Left renal pelvis (tissue), 4 donors: ENCODE data around the gene CLINT1. TPM values are rescaled to one million over a fixed set of nuclear protein-coding genes. Genes with fewer than 3 reads are reported as not detected.

ENCODE experiments used
- DNase-seq, 4 donors: peaks; one replicate each; pipeline ENCODE4 v3.0.0-alpha.2; 2013; ENCODE audit warnings: low read depth in 4 of 4, low spot score in 3 of 4
- polyA plus RNA-seq, 4 donors: library from polyadenylated mRNA; unstranded; fragments of 120-200 nt; gene quantifications; one replicate each; pipeline ENCODE4 v1.2.1, GENCODE V29; 2013; ENCODE audit not compliant: insufficient read length in 4 of 4

Gene CLINT1
- polyA plus RNA-seq, 4 donors, result 73.2 to 138 (median 132) TPM

- DNase-seq, result no peak
Measured at GRCh38 chr5:157821822-157822622, 36.9 kb downstream of the CLINT1 start.

- no peak for DNase-seq
Measured at GRCh38 chr5:157821405-157821804, 37.5 kb downstream of the CLINT1 start.

DNA sequence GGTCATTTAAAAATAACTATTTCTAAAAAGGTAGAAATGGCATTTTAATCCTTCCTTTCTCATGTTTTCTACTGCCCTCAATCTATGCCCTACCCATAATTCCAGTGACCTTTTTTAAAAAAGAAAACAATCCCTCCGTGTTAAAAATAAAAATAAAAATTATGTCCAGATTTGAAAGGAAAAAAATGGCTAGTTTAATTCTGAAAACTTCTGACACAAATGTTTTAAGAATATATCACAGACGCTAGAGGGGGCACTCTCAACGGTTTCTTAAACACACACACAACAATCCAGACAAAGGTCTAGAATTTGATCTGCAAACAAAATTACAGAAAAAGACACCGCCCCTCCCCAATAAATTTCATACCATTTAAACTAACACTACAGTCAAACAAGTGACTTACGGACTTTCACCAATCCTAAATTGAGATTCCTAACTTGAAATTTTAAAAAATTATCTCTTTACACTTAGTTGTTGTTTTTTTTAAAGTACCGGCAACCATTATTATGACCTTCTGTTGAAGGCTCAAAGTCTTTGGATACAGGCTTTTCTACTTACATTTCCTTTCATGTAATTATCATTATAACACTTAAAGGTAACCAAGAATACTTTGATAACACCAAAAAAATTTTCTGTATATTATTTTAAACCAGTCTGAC, 38.2 kb downstream of the CLINT1 start:
- peak in 1 of 4 donors; percentile 45 for DNase-seq

- no peak for DNase-seq
Measured at GRCh38 chr5:157819502-157820115, 39.3 kb downstream of the CLINT1 start.

GRCh38 chr5:157818368-157818767, 40.6 kb downstream of the CLINT1 start:
- no peak for DNase-seq

DNA sequence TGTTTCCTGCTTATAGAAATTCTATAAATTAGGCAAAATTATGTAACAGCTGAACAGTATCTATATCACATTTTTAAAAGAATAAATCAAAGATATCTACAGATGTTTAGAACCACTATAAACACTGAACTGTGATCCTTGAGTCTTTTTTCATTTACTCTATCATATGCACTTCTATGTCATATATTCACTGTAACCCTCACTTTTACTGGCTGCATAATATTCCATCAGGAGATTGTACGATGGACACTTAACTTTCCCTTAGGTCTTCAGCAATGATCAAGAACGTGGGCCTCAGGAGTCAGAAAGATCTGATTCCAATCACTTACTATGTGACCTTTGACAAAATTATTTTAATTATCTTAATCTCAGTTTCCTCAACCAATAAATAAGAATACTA, 41.0 kb downstream of the CLINT1 start:
- DNase-seq, result no peak

DNA sequence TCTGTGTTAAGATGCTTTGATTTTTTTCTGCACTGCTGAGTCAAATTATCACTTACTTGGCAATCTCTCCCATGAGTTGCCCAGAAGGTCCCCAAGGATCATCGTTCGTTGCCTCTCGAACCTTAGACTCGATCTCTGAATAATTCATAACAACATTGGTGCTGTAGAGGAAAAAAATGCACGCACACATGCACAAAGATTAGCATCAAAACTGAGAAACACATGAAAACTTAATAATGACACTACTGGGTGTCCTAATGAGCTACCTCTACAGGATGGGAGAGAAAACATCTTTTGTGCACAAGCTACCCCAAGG, 41.6 kb downstream of the CLINT1 start:
- DNase-seq, result no peak

DNA sequence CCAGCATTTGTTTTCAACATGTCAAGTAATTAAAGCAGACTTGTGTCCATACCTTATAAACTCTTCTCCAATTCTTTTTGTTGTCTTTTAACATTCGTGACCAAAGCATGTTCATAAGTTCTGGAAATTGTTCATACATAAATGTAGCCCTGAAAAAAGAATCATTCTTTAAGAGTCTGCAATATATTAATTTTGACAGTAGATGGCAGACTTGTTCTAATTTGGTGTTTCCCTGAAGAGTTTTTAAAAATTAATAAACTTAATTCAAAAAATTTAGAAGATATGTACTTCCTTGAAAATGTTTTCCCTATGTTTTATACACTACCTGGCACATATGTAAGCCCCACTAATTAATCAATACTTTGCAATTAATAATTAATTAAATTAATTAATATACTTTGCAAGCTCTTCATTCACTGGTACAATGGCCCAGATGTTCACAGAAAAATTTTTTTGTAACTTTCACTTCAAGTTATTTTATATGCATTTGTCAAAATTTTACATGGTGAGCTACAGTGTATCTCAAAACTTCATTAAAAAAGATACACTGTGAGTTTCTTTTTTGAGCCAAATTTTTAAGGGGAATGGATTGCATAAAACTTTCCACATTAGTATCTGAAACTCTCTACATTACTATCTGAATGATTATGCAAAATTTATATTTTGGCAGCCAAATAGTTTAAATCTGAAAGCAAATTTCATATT, 42.1 kb downstream of the CLINT1 start:
- no peak for DNase-seq

GRCh38 chr5:157812086-157812485, 46.9 kb downstream of the CLINT1 start:
- no peak for DNase-seq

DNA sequence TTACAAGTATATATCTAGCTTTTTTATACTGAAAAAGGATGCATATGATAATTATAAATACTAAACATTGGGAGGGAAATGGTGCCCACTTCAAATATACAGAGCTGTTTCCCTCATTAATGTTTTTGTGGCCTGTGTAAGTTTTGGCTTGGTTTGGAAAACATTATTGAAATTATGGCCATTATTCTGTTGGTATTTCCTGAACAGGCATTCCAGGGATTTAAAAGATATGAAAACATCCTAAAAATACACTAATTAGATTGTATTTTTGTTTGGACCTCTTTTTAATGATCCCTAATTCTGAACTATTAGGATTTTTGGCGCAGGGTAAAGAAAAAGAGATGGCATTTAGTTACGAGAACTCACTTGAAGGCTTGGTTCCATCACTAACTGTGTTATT, 50.9 kb downstream of the CLINT1 start:
- DNase-seq, result no peak

- DNase-seq, result no peak
Measured at GRCh38 chr5:157802736-157803135, 56.2 kb downstream of the CLINT1 start.

DNA sequence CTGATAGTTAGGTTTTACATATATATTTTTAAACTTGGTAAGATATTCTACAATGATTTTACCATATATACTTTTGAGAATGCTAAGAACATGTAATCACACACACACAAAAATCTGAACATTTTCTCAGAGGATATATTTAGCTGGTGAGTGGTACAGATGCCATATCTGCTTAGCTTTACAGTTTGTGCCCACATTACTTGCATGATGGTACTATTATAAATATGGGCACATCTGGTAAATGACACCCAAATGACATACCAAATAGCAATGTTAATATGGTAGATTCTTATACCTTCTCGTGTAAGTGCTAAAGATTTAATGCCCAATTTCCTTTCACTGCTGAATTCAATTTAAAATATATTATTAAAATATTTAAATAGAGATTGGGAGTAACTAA, 58.8 kb downstream of the CLINT1 start:
- DNase-seq, result no peak

DNA sequence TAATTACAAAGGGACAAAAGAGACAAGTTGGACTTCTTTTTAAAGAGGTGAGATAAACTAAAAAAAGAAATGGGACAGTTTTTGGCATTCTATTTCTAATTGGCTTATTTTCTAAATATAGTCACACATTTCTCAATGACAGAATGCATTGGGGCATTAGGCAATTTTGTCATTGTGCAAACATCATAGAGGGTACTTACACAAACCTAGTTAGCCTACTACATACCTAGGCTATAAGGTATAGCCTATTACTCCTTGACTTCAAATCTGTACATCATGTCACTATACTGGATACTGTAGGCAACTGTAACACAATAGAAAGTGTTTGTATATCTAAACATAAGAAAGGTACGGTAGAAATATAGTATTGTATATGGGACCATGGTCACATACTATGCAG, 59.4 kb downstream of the CLINT1 start:
- DNase-seq, result no peak

DNA sequence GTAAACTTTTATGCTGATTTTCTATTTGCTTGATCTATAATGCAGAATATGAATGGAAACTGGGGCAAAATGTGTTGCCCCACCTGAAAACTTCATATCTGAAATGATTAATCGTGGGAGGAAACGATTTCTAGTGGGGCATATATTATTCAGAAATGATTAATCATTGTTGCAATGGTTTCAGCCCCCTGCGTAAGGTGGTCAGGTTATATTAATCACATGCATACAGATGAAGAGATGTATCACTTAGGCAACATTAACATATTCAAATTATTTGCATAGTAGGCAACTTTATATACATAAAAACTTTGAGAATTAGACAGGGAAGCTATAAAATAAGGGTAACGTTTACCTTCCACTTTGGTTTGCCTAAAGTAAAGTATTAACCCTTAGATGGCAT, 65.6 kb downstream of the CLINT1 start:
- DNase-seq, result no peak

GRCh38 chr5:157785801-157786200, 73.1 kb downstream of the CLINT1 start:
- no peak for DNase-seq

DNA sequence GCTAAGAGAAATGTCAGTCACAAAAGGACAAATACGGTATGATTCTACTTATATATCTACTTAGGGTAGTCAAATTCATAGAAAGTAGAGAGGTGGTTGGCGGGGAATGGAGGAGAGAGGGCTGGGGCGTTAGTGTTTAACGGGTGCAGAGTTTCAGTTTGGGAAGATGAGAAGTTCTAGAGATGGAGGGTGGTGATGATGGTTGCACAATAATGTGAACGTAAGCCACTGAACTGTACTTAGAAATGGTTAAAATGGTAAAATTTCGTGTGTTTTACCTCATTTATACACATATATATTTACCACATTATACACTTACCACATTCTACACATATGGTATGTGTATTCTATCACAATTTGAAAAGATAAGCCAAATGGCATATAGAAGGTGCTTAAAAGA, 79.7 kb downstream of the CLINT1 start:
- DNase-seq, result no peak

DNA sequence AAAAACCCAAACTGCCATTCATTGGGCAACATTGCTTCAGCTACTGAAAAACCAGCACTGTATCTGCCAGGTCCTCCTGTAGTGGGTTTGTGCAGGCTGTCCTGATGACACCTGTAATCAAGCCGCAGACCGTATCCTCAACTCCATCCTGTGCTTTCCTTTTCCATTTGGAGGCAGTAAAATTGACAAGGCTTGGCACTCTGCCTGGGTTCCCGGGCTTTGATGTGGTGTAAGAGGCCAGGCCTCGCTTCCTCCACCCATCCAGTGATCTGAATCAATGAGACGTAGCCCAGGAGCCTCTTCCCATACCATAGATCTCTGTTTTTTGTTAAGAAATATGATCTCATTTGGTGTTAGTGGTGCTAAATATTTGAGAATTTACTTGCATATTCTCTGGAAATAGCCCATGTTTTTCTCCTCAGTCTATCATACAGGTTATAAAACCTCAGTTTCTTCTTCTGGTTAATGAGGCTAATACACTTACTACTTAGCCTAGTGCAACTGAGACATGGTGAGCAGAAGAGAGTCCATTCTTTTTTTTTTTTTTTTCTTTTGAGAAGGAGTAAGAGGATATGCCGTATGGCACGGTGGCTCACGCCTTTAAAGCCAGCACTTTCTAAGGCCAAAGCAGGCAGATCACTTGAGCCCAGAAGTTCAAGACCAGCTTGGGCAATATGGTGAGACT, 80.7 kb downstream of the CLINT1 start:
- DNase-seq, result peak; percentile 14 to 63 (median 30)

DNA sequence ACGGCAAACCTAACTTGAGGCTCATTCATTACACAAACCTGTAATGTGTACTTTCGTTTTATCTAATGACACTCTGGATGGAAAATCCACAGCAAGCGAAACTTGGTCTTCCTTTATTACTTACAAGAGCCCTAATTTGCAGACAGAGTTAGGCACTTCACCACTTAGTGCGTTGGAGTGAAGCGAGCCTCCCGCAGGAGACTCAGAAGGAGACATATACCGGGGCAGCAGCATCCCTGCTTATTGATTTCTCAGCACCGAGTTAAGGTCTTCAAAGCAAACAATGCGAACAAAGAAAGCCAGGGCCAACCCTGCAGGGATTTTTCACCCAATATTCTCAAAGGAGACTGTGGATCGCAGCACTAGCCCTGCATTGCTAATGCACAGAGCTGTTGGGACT, 86.8 kb downstream of the CLINT1 start:
- DNase-seq, result no peak

DNA sequence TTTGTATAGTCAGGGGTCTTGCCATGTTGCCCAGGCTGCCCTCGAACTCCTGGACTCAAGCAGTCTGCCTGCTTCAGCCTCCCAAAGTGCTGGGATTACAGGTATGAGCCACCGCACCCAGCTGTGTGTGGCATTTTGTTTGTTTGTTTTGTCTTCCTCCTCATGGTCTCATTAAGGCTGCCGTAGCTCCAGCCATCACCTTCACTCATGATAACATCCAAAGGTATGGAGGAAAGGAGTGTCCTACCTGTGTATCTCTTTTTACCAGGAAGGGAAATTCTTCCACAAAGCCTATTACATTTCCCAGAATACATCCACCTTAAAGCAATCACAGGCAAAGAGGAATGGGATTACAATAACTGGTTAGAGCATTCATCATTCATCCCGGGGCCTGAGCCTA, 88.3 kb downstream of the CLINT1 start:
- DNase-seq, result no peak

GRCh38 chr5:157767689-157768088, 91.3 kb downstream of the CLINT1 start:
- DNase-seq, result no peak

GRCh38 chr5:157766902-157767301, 92.0 kb downstream of the CLINT1 start:
- no peak for DNase-seq
